ENCODE results near the gene RASSF5.

Gene RASSF5

DNA sequence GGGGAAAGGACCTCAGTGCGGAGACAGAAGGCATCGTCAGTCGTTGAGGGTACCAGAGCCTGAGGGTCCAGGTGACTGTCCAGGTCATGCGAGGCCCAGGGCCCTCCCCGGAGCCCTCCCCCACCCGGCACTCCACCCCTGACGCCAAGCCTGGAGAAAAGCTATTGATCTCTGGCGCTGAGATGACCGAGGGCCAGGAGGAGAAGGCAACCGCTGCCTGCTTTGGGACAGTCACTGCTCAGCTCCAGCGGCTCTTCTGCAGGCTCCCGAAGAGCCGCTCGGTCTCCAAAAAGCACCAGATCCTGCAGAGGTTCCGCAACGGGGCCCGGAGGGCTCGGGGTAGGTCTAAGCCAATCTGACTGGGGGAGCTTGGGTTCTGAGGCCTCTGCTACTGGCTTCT lies 10.9 kb downstream of the RASSF5 start:
- no peak for DNase-seq

DNA sequence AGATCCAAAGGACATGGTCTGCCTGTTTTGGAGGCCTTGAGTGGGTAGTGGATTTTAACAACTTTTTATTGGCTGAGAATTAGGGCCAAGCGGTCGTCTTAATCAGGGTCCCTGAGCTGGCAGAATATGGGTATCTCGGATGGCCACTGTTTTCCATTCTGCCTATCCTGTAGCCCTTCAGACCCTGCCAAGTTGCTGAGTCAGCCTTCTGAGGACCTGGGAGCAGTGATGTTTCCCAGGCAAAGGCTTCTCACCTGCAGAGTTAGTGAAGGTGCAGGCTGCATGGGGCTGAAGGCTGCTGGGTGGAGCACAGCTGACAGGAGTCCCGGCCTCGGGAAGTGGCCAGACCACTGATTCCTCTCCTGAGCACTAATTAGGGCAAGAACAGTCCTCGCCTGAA lies 11.4 kb downstream of the RASSF5 start:
- no peak for DNase-seq

DNA sequence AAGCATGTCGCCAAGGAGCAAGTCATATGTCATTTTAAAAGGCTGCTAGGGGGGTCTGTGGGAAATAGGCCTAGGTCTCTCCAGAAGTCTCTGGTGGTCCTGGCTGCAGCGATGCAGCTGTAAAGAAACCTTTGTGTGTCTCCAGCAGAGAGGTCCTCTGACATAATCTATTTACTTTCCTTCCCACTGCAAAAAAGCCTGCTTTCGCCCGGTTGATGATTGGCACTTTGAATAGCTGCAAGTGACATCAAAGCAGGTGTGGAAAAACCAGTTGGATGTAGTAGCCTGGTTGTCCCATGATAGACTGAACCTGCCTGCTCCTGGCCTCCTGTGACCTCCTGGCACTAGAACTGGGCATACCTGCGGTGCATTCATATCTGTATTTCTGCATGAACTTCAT lies 13.8 kb downstream of the RASSF5 start:
- DNase-seq, result no peak

DNA sequence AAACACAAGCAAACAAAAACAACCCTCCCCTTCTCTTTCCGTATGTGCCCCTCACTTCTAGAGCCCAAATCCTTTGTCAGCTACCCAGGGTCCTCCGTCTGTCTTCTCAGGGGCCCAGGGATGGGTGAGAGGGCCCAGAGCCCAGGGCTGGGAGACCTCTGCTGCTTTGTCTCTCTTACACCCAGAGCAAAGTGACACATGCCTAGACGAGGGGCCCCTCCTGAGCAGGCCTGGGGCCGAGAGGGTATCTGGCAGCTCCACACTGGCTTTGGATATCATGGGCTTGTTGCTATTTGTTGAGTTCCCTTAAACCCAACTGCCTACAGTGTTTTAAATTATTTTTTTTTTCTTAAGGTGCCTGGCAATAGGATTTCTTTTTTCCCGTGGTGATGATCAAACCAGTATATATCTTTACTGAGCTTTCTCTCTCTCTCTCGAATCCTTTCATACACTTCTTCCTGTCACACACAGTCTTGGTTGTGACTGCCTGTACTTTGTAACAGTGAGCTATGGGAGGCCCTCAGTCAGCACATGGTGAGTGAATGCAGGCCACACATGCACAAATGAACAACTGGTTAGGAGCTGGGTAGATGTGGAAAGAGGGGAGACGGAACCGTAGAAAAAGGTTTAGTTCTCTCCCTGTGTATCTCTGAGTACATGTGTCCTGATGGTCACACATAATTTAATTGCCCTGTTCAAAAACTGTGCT lies 14.5 kb downstream of the RASSF5 start:
- no peak for DNase-seq

DNA sequence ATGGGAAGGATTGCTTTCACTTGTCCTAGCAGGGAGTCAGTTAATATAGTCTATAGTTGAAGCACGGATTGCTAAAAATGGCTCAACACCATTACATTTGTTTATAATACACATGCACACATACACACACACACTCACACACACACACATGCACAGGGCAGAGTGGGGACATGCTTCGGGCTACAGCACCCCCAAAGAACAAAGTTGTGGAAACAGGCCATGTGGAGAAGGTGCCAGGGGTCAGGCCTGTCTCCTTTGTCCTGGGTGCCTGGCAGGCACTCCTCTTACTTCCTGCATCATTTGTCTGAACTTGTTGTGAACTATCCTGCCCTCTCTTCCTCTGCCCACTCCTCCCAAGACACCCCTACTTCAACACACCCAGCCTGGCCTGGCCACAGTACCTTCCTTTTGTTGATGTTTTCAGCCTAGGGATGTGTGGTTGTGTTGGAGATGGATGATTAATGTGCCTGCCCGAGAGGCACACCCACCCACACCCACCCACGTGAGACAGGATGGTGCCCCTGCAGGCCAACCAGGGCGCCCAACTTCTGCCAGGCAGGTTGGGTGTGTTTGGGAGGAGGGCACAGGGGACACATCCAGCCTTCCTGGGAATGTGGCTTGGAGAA lies 17.5 kb downstream of the RASSF5 start:
- DNase-seq, result no peak

DNA sequence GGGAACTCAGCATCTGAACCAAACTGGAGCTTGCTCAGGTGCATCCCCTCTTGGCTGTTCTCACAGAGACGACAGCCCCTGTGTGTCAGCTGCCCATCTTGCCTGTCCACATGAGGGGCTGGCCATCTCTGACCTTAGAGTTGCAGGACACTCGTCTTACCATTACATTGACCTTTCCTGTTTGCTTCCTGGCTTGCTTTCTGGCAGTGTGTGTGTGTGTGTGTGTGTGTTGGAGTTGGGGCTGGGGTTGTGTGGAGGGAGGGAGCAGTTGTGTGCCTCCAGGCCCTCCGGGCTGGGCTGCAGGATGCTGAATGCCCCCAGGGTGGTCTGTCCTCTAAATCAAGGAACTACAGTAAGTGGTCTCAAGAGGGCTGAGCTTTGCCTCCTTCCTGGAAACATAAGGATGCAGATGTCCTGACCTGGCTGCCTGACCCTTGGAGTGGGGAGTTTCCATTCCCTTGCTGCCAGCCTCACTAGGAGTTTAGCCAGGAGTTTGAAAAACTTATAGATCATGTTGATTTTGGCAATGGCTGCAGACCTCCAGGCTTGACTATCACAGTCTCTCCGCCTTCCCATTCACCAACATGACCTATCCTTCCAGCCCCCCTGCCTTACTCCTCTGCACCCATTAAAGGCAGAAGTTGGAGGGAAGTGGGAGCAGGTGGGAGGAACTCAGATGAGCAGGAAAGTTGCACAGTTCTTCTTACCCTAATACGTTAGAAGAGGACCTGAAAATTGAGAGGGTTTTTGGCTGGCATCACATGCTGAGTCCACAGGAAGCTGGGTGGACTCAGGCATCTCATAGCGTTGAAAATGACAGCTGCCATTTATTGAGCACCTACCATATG lies 19.0 kb downstream of the RASSF5 start:
- DNase-seq, result no peak

DNA sequence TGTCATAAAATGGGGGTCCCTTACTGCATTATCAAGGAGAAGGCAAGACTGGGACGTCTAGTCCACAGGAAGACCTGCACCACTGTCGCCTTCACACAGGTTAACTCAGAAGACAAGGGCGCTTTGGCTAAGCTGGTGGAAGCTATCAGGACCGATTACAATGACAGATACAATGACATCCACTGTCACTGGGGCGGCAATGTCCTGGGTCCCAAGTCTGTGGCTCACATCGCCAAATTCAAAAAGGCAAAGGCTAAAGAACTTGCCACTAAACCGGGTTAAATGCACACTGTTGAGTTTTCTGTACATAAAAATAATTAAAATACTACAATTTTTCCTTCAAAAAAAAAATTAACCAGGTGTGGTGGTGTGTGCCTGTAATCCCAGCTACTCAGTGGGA lies 22.1 kb downstream of the RASSF5 start:
- no peak for DNase-seq

DNA sequence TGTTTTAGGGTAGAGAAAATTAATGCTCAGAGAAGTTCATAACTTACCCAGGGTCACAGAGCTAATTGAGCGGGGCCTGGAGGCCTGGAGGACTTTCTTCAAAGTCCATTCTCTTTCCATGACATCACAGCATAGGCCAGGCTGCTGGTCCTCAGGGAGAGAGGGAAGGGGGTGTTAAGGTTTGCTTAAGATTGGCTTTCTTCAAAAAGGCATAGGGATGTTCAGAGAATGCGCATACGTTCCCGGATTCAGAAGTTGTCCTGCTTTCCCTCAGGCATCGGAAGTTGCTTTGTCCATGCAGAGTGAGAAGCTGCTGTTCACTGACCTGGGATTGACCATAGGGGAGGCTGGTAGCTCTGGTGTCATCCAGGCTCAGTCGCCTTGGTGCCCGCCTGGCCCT lies 25.0 kb downstream of the RASSF5 start:
- DNase-seq, result no peak

DNA sequence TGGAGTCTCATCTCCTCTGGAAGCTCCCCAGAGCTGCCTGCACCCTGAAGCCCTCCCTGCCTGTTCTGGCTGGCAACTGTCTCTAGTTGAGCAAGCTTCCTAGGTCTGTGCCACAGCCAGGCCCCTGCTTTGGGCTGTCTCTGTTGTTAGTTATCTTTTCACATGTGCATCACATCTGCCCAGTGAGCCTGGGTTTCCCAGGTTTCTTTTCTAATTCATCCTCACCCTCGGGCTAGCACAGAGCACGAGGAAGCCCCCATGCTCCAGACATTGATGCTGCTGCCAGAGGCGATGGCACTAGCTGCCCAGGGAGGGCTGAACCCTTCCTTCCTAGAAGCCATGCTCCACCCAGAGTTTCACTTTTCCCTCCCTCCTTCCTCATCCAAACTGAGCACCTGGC lies 27.2 kb downstream of the RASSF5 start:
- no peak for DNase-seq

DNA sequence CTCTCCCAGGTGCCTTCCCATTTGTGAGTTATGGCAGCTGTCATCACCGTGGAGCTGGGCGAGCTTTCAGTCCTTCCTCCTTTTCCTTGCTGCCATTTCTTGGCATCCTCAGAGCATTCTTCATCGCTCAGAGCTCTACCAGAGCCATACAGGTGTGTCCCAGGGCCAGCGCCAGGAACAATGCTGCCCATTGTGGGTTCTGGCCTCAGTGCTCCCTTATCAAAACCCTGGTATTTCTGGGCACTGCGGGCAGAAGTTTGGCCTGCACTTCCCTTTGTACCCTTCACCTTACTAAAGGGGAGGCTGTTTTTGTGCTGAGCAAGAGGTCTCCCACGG lies 28.5 kb downstream of the RASSF5 start:
- no peak for DNase-seq

DNA sequence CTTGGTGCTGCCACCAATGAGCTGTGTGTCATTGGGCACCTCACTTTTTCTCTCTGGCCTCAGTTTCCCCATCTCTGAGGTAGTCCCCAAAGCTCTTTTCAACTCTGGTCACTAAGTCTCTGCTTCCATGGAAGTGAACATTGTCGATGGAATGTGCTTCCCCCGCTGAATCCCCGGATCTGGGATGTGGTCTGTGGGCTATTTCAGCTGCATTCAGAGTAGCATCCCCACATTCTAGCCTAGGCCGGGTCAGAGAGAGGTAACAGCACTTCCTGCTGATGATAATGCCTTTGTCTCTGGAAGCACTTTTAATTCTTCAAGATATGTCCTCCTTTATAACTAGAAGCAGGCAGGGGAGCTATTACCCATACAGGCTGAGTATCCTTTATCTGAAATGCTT lies 29.8 kb downstream of the RASSF5 start:
- DNase-seq, result no peak

DNA sequence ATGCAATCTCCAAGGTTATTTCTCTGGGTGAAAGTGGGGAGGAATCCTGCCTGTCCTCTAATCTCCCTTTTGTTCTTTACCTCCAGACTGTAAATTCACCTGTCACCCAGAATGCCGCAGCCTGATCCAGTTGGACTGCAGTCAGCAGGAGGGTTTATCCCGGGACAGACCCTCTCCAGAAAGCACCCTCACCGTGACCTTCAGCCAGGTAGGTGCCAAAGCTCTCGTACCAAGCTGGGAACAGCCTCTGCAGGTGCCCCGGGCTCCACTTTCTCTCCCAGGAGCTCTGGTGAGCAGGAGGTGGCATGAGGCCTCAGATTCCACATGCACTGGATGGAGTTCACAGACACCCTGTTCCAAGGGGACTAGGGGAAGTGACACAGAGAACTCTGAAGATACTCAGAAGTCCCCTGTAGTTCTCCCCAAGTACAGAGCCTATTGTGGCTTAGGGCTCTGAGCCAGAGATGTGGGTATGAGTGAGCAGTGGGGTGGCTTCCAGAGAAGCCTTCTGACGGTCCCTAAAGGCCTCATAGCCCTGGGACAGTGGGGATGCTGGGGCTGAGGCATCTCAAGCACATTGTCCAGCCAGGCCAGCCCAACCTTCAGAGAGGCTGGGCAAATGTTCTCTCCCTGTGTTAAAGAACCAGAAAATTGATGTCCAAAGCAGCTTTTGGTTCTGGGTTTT lies 30.9 kb downstream of the RASSF5 start:
- DNase-seq, result no peak

DNA sequence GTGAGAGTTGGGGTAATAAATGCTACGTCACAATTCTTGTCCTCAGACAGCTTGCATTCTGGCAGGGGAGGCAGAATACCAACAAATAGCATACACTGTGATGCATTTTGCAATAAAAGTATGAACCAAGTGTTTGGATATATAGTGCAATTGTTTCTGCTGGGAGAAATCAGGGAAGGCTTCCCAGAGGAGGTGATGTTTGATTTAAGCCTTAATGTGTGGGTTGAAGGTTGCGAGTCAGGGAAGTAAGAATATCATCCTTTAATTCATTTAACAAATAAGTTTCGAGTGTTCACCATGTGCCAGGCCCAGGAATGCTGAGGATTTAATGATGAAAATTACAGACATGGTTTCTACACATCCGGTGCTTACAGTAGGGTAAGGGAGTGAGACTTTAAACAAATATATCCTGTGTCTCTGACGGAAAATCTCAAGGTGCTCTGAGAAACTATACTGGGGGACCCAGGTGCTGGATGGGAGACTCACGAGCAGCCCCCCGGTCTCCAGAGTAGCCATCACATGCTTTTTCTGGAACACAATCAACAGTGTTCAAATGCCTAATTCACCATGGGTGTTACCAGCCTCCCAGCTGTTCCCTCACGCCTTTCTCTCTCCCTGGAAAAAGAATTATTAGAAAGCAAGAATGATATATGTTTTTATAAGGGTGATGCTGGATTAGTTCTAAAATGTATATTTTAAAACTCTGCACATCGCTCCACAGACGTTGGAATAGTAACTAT lies 31.7 kb downstream of the RASSF5 start:
- DNase-seq, result no peak

DNA sequence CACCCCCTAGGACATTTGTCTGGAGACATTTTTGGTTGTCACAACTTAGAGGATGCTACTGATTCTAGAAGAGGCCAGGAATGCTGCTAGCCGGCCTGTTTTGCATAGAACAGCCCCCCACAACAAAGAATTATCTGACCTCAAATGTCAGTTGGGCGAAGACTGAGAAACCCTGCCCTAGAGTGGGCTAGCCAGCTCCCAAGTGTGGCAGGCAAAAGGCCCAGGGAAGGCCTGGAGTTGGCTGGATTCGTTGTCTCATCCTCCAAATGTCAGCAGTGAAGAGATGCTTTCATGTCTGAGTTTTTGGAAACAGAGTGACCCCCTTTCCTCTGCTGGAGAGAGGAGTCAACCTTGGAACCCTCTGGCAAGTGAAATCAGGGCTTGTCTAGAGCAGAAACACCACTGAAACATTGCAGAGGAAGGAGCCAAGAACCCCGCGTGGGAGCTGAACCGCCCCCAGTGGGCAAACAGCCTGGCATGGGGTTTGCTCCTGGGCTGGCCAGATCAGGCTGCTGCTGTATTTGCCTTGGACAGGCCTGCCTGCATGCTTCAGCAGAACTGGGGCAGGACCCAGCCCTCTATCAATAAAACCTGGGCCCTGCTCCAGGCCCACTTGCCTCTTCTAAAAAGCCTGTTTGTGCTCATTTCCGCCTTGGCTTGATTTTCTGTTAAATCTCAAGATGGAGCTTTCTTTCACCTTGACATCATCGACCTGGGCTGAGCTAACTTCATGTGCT lies 32.9 kb downstream of the RASSF5 start:
- DNase-seq, result no peak

DNA sequence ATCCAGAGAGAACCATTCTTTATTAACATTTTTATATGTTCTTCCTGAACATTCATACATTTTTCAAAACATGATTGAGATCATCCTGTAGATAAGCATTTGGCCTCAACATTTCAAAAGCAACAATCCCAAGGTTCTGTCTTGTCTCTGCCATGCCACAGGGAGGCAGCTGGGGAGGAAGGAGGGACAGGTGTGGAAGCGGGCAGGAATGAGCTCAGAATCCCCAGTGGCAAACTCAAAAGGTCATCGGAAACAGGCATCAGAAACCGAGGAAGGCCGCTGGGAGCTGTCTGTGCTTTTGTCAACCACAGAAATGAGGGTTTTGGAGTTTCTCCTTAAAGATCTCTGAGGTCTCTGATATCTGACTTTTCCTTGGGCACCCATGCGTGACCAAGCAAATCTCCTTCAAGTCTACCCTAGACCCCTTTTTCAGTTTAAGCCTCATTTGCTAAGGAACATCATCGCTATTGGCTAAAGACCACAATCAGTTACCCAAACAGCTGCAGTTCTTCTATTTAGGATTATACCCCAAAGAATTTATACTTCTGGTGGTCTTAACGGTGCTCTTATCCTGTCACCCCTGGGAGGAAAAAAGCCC lies 34.0 kb downstream of the RASSF5 start:
- DNase-seq, result no peak

DNA sequence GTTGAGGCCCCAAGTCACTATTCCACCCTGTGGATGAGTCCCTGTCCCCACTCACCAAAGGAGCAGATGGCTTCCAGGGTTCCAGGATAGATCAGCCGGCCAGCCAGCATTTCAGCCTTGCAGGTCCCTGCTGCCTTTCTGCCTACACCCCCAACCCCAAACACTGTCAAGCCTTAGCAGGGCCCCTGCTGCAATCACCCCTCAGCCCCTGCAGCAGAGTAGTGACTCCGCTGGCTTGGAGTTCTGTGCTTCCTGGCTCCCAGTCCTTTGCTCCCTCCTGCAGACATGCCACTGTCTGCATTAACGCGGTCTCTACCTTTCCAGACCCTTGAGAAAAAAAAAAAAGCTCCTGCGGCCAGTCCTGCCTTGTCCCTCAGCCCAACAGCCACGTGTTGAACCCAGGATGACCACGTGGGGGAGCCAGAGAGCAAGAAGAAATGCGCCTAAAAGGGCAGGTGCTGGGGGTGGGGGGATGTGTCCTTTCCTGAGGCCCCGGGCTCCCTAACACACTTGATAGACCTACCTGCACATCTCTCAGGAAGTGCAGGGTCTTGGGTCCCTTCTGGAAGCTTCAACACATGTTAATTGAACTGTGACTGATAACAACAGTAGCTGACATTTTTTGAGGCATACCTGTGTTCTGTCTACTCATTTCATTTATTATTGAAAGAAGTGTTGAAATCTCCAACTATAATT lies 37.4 kb downstream of the RASSF5 start:
- peak; percentile 98 for DNase-seq

DNA sequence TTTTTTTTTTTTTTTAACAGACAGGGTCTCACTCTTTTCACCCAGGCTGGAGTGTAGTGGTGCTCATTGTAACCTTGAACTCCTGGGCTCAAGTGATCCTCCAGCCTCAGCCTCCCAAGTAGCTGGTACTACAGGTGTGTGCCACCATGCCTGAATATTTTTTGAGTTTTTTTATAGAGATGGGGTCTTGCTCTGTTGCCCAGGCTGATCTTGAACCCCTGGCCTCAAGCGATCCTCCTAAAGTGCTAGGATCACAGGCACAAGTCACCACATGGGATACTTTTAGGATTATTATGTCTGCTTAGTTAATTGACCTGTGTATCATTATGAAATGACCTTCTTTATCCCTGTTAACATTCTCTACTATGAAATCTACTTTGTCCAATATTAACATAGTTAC lies 38.0 kb downstream of the RASSF5 start:
- no peak for DNase-seq

DNA sequence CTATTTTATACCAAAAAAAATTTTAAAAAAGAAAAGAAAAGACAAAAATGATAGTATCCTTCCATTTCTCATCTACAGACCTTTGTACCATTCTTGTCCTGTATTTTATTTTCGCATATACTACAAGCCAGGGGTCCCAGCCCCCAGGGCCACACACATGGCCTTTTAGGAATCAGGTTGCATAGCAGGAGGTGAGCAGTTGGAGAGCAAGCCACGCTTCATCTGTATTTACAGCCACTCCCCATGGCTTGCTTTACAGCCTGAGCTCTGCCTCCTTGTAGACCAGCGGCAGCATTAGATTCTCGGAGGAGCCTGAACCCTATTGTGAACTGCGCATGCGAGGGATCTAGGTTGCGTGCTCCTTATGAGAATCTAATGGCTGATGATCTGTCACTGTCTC lies 39.8 kb downstream of the RASSF5 start:
- no peak for DNase-seq

DNA sequence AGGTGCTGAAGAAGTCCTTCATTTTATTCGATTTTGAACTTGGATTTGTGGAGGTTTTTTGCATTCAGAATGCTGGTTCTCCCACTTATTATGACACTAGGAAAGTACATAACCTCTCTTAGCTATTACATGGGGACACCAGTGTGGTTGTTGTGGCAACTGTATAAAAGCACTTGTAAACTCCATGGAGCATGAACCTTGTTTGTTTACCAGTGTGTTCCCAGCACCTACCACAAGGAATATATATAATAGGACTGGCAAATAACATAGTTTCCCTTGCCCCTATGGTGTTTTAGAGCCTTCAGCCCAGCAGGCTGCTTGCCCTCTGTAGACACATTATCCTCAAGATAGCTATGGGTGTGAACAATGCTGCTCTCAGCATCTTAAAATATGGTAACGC lies 43.1 kb downstream of the RASSF5 start:
- DNase-seq, result no peak

DNA sequence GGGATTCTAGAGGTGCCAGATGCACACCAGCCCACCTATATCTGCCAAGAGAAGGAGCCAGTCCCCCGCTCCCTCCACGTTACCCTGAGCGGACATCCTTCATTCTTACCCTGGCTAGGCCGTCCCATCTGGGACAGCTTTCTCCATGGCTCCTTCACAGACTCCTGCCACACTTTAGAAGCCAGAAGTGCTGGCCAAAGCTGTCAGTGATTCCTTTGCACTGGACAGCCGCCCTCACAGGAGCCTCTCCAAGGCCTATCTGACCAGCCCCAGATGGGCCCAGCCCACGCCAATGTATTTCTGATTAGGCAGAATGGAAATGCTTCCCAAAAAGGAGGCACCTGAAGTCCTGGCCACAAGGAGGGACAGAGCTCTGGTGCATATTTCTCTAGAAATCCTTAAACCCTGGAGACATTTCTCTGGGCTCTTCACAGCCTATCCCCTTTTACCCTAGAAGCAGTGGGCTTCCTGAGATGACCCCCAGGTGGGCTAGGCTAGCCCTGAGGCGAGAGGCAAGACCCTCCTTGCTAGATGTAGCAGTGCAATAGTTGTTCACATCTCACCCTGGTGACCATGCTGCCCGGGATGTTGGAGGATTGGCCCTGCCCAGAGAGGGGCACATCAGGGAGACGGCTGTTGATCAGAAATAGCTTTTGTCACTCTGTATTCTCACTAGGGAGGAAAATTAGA lies 44.1 kb downstream of the RASSF5 start:
- no peak for DNase-seq

DNA sequence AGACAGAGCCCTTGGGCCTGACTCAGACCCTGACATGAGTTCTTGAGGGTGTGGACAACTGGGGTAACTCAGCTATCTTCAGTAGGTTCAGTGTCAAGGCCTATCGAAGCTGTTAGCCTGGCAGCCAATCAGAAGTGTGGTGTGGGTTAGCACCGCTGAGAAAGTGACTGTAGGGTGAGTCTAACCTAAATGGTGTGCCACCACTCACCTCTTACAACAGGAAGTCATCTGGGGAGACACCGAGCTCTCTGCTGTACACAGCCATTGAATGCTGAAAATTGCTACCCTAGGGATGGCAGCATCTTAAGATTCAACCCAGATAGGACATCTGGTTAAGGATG lies 44.6 kb downstream of the RASSF5 start:
- peak; percentile 78 for DNase-seq
